ENCODE measurements around the gene LAMA2. TPM values are rescaled to one million over a fixed set of nuclear protein-coding genes. Genes with fewer than 3 reads are reported as not detected.

LAMA2 gene
- total and polyA plus RNA-seq, 2 of the 13 experiments (the other 11 are each of a cell fraction or from before 2014, with no cell fraction given): 0.11 to 0.28 TPM

DNA sequence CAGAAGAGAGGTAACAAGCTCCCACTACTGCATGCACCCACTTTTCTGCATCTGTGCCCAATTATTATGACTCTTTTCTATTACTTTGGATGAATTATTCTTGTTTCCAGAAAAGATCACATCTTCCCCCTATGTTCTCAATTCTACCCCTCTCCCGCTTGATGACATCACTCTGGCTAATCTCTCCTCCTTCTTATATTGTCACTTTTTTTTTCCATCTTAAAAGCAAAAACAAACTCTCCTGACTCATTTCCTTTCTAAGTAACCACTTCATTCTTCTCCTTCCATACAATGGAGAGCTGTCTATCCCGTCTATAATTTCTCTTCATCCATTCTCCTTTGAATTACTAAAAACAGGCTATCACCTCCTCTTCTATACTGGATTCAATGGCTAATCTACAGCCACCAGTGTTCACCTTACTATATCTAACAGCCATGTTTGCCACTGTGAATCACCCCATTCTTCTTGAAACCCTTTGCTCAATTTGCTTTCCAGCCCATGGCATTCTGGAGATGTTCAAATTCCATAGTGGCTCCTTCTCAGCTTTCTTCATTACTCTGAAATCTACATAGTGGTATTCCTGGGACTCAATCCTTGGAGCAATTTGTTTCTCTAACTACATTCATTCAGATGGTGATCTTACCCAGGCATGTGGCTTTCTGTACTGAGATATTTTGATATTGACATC lies 448.7 kb downstream of the LAMA2 start:
- Histone ChIP-seq H3K27ac (ENCODE audit: extremely low read length, insufficient read depth, low read length) (no peak overlapping the region), H3K4me3 (replicated peaks in 1 of 3; ENCODE audit: insufficient read depth in 1 of 3, low read depth in 2 of 3, low read length in 3 of 3) (no peak overlapping the region), H3K4me1 (ENCODE audit: insufficient read depth, low read length) (no peaks in the 10 kb centered on the region), H3K27me3 (ENCODE audit: control insufficient read depth in 1 of 2, insufficient read depth in 2 of 2, low read length in 2 of 2) (peaks cover 0 to 5% of the 10 kb centered on the region in 2 experiments; a peak in 1 of 5 replicates), H2AFZ (ENCODE audit: low read length) (no peak overlapping the region), H4K20me1 (ENCODE audit: insufficient read depth, low read length) (no peaks in the 10 kb centered on the region), H3K4me2 (ENCODE audit: low read depth, low read length) (no peak overlapping the region), H3K79me2 (ENCODE audit: insufficient read depth, low read length) (no peaks in the 10 kb centered on the region), H3K9me3 (ENCODE audit: low read length) (no peaks in the 10 kb centered on the region), H3K9ac (ENCODE audit: insufficient read depth, low read depth, low read length) (no peak overlapping the region), H3K36me3 (replicated peaks in 1 of 2; ENCODE audit: control insufficient read depth in 1 of 2, insufficient read depth in 2 of 2, low read length in 2 of 2) (no peaks in the 10 kb centered on the region)
- FAIRE-seq (no peak), DNase-seq (ENCODE audit: low spot score) (no peak), ATAC-seq (no peak)
- WGBS (ENCODE audit: low lambda C conversion rate): 13% methylated on average over 2 of the region's 2 CpGs
- no TSS peak for BruUV-seq (replicated peaks)
- ChIA-PET CTCF (ENCODE audit: low intra/inter-chr PET ratio, low total read pairs) (no interaction called here), POLR2A (no interaction called here)
- in situ Hi-C loops (cut with HindIII; ENCODE audit: extremely low pct_ligation_motif_present, low pct_unique_long_range_greater_than_20kb) (no loop called here), intact Hi-C loops (cut with micrococcal nuclease; ENCODE audit: unreplicated experiment) (no loop called here)
- TF ChIP-seq PLRG1 (conservative IDR thresholded peaks at IDR 0.05) (no peak), FOXK1 (CRISPR knock-in tag; IDR thresholded peaks at IDR 0.05; ENCODE audit: borderline replicate concordance, low read depth) (no peak), CTCF (CRISPR knock-in tag; IDR thresholded peaks at IDR 0.05) (no peak), ATF7 (IDR thresholded peaks at IDR 0.05) (peak; percentile 70), ATF7 (CRISPR knock-in tag; IDR thresholded peaks at IDR 0.05) (no peak), POLR2G (IDR thresholded peaks at IDR 0.05; ENCODE audit: low read depth, low read length) (no peak), KAT8 (CRISPR knock-in tag; IDR thresholded peaks at IDR 0.05) (no peak), ZNF780A (CRISPR knock-in tag; IDR thresholded peaks at IDR 0.05) (no peak), CCDC6 (CRISPR knock-in tag; IDR thresholded peaks at IDR 0.05) (no peak), CREB1 (IDR thresholded peaks at IDR 0.05) (peak; percentile 54; the same call in 1 of the 2 replicates), CREB1 (CRISPR knock-in tag; IDR thresholded peaks at IDR 0.05) (no peak)
- TF ChIP-seq, protein P1, sequence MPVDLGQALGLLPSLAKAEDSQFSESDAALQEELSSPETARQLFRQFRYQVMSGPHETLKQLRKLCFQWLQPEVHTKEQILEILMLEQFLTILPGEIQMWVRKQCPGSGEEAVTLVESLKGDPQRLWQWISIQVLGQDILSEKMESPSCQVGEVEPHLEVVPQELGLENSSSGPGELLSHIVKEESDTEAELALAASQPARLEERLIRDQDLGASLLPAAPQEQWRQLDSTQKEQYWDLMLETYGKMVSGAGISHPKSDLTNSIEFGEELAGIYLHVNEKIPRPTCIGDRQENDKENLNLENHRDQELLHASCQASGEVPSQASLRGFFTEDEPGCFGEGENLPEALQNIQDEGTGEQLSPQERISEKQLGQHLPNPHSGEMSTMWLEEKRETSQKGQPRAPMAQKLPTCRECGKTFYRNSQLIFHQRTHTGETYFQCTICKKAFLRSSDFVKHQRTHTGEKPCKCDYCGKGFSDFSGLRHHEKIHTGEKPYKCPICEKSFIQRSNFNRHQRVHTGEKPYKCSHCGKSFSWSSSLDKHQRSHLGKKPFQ (CRISPR knock-in tag; IDR thresholded peaks at IDR 0.05; ENCODE audit: insufficient replicate concordance): no peak
- TF ChIP-seq, protein P2, sequence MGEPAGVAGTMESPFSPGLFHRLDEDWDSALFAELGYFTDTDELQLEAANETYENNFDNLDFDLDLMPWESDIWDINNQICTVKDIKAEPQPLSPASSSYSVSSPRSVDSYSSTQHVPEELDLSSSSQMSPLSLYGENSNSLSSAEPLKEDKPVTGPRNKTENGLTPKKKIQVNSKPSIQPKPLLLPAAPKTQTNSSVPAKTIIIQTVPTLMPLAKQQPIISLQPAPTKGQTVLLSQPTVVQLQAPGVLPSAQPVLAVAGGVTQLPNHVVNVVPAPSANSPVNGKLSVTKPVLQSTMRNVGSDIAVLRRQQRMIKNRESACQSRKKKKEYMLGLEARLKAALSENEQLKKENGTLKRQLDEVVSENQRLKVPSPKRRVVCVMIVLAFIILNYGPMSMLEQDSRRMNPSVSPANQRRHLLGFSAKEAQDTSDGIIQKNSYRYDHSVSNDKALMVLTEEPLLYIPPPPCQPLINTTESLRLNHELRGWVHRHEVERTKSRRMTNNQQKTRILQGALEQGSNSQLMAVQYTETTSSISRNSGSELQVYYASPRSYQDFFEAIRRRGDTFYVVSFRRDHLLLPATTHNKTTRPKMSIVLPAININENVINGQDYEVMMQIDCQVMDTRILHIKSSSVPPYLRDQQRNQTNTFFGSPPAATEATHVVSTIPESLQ (CRISPR knock-in tag; conservative IDR thresholded peaks at IDR 0.05): no peak

All from HepG2 (cell line).